H7 (cell line): Measurements from ENCODE around the gene POC1B. TPM values are rescaled to one million over a fixed set of nuclear protein-coding genes. Genes with fewer than 3 reads are reported as not detected.

ENCODE experiments used
- DNase-seq: peaks from one replicate; pipeline ENCODE4 v3.0.0; 2012
- H3K27me3 ChIP-seq: 2 replicates; pipeline ENCODE4 v1.6.0; 2011; ENCODE audit warnings: mild to moderate bottlenecking, low read length; ENCODE audit not compliant: control insufficient read depth, insufficient read depth
- H3K36me3 ChIP-seq: replicated peaks from 2 replicates; pipeline ENCODE4 v1.5.1; 2011; ENCODE audit warnings: low read length; ENCODE audit not compliant: control insufficient read depth, insufficient read depth
- H3K4me3 ChIP-seq: 2 replicates; pipeline ENCODE4 v1.5.1; 2011; ENCODE audit warnings: low read depth, mild to moderate bottlenecking, control low read depth, low read length, moderate library complexity; ENCODE audit not compliant: insufficient read depth
- total RNA-seq: library from RNA; depleted of rRNA; stranded (reverse); fragments of >200 nt; shearing (Covaris generic); gene quantifications from 2 replicates; pipeline ENCODE4 v1.2.3, GENCODE V29; 2014

The POC1B gene
- total RNA-seq, 1 experiment from 2014 or later = 22.6 TPM

DNA sequence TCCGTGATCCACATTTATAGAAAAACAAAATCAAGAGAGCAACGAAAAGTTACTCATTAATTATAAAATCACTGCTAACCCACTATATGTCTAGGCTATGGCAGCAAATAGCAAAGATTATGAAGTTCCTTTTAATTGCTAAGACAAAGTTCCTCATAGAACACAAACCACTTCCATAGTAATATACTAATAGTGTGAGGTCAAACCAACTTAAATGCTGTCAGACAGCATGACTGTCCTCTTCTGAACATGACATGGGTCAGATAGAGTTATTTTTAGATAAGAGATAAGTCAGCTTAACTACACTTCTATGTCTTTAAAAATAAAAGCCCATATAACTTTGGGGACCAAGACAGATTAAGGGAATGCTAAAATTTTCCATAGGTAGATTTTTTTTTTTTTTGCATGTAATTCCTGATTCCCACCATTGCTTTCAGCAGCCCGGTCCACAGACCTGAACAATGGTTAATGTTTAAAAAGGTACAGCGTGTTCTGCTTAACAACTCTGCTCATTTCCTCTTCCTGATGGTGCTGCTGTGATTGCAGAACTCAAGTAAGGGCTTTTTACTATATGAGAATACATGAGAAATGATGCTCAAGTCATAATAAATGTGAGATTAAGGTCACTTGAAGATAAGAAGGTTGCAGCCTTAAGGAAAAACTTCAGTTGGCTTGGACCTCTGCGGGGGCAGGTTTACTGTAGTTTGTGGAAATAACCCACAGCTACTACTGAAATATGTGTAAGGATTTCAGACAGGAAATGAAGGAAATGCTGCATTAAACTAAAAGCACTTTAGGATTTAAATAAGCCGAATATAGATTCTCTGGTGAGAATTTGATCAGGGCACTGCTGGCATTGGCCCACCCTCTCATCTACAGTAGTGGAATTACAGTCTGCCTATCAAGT lies 135.8 kb downstream of the POC1B start:
- no peak for DNase-seq
- no peaks in the 10 kb centered on the region for H3K36me3 ChIP-seq
- no peaks in the 10 kb centered on the region for H3K27me3 ChIP-seq
- H3K4me3 ChIP-seq = no peak overlapping the region

DNA sequence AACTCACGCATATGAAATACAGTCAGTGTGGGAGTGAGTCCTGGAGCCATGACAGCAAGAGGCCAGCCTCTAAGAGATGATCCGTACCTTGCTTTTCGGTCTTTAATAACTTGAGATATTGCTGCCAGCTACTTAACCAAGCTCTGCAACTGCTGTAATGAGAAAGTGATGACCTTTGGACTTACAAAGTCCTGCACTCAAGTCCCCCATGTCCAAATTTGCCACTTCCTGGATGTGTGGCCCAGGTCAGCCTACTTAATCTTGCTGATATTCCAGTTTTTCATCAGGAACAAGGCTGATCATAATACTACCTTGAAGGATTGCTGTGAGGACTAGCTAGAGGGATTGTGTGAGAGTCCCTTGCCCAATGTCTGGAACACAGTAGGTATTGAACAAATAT lies 139.7 kb downstream of the POC1B start:
- Histone ChIP-seq H3K4me3 (no peak overlapping the region), H3K27me3 (no peaks in the 10 kb centered on the region), H3K36me3 (no peaks in the 10 kb centered on the region)
- no peak for DNase-seq

GRCh38 chr12:89384807-89385206 lies 141.0 kb downstream of the POC1B start:
- no peaks in the 10 kb centered on the region for H3K36me3 ChIP-seq
- no peak for DNase-seq
- H3K27me3 ChIP-seq = no peaks in the 10 kb centered on the region
- no peak overlapping the region for H3K4me3 ChIP-seq

DNA sequence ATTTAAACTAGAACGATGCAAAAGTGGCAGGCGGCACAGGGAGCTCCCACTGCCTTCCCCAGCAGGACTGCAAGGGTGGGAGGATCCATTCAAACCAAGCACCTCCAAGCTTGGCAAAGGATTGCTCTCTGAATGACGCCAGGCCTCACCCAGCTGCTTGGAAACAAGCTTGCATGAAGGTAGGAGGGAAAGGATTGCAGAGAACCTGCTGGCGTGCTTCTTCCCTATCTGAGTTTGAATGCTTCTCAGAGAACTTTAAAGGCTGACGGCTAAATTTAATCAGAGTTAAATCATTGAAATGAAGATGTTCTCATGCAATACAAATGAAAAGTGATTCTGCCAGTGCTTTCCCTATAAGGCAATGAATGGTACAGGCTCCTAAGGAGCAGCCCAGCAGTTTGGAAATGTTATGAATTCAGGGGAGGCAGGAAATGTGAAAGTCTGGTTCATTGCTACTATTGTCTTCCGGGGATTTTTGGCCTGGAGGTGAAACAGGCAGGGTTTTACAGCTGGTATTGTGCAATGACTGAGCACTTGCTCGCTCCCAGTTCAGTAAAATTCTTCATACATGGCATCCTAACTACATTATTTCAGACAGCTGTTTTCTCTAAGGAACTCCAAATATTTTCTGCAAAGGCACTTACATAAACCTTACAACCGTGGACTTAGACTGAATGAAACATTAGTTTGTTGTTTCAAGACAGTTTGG lies 141.6 kb downstream of the POC1B start:
- Histone ChIP-seq H3K27me3 (no peaks in the 10 kb centered on the region), H3K4me3 (no peak overlapping the region), H3K36me3 (no peaks in the 10 kb centered on the region)
- DNase-seq = peak; percentile 62

GRCh38 chr12:89383235-89384049 lies 142.4 kb downstream of the POC1B start:
- no peaks in the 10 kb centered on the region for H3K36me3 ChIP-seq
- no peaks in the 10 kb centered on the region for H3K27me3 ChIP-seq
- DNase-seq = peak; percentile 17
- no peak overlapping the region for H3K4me3 ChIP-seq

DNA sequence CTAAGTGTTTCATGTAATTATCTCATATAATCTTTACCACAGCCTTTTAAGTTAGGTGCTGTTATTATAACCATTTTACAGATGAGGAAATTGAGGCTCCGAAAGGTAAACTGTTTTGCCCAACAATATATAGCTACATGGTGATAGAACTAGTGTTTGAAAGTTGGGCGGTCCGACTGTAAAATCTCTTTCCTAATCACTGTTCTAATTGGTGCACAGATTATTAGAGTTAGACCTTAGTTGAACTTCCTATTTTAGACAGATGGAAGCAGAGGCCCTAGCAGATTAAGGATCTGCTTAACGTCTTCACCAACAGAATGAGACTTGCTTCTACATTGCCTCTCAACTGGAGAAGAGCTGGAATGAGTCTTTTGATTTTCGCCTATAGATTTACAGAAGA lies 143.5 kb downstream of the POC1B start:
- H3K27me3 ChIP-seq = no peaks in the 10 kb centered on the region
- no peak overlapping the region for H3K4me3 ChIP-seq
- H3K36me3 ChIP-seq = no peaks in the 10 kb centered on the region
- no peak for DNase-seq

DNA sequence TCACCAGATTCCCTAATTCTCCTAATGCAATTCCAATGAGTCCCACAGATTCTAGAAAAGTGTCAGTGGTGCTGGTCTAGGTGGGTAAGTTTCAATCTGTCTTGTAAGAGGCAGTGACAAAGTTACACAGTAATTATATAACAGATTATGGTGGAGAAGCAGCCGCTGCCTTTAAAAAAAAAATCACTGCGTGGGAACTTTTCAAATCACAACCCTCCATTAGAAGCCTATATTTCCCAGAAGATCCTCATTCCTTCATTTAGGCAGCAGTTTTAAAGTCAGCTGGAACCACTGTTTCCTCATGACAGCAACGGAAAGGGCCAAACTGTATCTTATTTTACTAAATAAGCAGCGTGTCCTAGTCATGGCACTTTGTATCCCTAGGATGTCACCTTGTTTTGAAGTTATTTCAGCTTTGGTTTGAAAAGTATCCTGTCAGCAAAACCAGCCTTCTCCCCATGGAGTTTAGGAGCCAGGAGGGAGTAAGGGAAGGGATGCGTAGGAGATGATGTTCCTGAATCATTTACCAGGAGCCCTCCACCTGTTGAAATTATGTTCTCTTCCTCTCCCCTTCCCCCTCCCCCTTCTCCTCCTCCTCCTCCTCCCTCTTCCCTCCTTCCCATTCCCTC lies 145.9 kb downstream of the POC1B start:
- H3K36me3 ChIP-seq = no peaks in the 10 kb centered on the region
- no peak for DNase-seq
- no peaks in the 10 kb centered on the region for H3K27me3 ChIP-seq
- H3K4me3 ChIP-seq = no peak overlapping the region

GRCh38 chr12:89379148-89379838 lies 146.6 kb downstream of the POC1B start:
- no peak for DNase-seq
- Histone ChIP-seq H3K36me3 (no peaks in the 10 kb centered on the region), H3K4me3 (no peak overlapping the region), H3K27me3 (no peaks in the 10 kb centered on the region)

DNA sequence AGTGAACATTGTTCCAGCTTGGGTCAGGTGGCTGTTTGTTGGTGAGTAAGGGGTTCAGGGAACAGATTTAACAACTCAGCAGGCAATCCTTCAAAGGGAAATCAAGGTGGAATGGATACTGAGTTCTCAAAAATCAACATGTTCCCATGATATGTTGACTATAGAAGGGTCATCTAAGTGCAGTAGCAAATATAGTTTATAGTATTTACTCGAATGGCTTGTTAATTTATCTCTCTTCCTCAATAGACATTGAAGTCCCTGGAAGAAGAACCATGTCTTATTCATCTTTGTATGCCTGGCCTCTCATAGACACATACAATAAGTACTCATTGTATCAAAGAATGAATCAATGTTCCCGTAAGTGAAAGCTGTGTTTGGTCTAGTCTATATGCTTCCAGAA lies 149.0 kb downstream of the POC1B start:
- DNase-seq = no peak
- H3K36me3 ChIP-seq = no peaks in the 10 kb centered on the region
- no peaks in the 10 kb centered on the region for H3K27me3 ChIP-seq
- H3K4me3 ChIP-seq = no peak overlapping the region

GRCh38 chr12:89376202-89376529 lies 149.7 kb downstream of the POC1B start:
- no peak overlapping the region for H3K4me3 ChIP-seq
- H3K36me3 ChIP-seq = no peaks in the 10 kb centered on the region
- DNase-seq = no peak
- H3K27me3 ChIP-seq = no peaks in the 10 kb centered on the region

DNA sequence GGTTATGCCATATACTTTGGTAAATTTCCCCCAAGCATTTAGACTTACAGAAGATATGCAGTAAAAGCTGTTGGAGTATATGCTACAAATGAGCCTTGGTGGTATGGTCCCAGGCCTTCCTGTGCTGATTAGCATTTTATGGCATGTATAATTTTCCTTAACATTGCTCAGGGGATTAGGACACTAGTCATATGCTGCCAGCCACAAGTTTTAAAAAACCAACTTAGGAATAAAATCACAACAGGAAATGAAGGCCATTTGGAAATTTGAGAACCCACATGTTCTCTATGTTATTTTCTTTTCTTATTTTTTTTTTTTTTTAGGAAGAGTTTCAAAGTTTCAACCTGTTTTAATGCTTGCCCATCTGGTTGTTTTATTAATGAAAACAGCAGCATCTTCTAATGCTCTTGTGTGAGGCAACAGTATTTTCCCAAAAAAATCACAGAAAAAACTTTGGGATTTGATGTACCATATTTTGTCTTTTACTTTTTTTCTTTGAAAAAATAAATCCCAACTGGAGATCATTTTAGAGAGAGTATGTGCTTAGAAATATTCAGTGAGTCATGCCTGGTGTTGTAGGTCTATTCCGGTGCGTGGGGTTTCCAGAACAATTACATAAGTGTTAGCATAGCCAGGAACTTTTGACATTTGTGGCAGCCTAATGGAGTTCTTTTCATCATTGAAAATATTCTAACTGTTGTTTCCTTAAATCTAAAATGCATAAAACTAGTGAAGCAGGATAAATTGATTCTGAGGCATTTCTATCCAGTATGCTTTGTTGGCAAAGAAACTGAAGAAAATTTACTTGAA lies 151.9 kb downstream of the POC1B start:
- H3K36me3 ChIP-seq = no peaks in the 10 kb centered on the region
- H3K27me3 ChIP-seq = no peaks in the 10 kb centered on the region
- DNase-seq = no peak
- no peak overlapping the region for H3K4me3 ChIP-seq

DNA sequence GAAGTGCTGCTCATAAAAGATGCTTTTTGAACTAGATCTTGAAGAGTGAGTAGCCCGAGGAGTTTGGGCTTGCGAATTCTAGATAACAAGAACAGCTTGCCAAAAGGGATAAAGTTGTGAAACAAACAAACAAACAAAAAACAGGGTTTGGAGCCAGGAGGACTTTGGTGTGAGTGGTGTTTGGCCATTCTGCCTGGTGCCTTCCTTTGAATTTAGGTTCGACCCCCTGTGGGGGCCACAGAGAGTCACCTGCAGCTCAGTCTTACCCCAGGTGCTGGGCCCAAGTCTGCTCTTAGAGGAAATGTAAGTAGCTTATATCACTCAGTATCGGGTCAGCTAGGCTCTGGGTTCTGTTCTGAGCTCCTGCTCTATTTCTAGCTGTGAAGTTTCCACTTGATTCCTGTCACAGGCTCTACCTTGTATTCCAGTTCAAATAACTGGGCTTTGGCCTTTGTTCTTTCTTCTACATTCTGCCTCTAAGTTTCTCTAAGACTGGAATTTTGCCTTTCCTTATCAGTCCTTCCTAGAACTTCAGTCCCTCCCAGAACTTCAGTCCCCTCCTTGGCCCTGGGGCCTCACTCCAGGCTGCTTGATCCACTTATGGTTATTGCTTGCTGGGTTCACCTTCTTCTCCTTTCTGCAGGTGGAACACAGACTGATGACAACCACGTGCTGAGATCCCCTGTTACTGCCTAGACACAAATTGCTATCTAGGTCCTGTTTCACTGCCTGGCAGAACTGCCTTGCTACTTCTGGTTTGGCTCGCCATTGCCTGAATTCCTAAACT lies 153.1 kb downstream of the POC1B start:
- DNase-seq = peak; percentile 51
- no peaks in the 10 kb centered on the region for H3K36me3 ChIP-seq
- H3K27me3 ChIP-seq = no peaks in the 10 kb centered on the region
- no peak overlapping the region for H3K4me3 ChIP-seq

GRCh38 chr12:89370850-89371249 lies 155.0 kb downstream of the POC1B start:
- Histone ChIP-seq H3K4me3 (no peak overlapping the region), H3K36me3 (no peaks in the 10 kb centered on the region), H3K27me3 (no peaks in the 10 kb centered on the region)
- no peak for DNase-seq
